Upper lobe of left lung (tissue), 4 donors: Measurements from ENCODE around the gene SRL.

ENCODE experiments used
- EP300 ChIP-seq, 4 donors: sonication (generic); formaldehyde crosslinking; IDR thresholded peaks; one replicate each; pipeline ENCODE4 v1.5.1; 2017; ENCODE audit warnings: antibody characterized with exemption in 4 of 4, control low read depth in 2 of 4
- POLR2A ChIP-seq, 4 donors: fragments of 450-650 bp; IDR thresholded peaks; one replicate each; pipeline ENCODE4 v1.5.1; 2016 to 2017; ENCODE audit warnings: antibody characterized with exemption in 4 of 4, mild to moderate bottlenecking in 2 of 4
- POLR2AphosphoS5 ChIP-seq, 2 donors: sonication (generic); formaldehyde crosslinking; IDR thresholded peaks; one replicate each; pipeline ENCODE4 v1.5.1; 2017; ENCODE audit warnings: antibody characterized with exemption in 2 of 2
- TF ChIP-seq, protein P1 (sequence below), 6 experiments: fragments of 450-650 bp in 4 of 6; fragments of 200-600 bp in 2 of 6; sonication (generic) in 2 of 6; IDR thresholded peaks; one replicate each; pipeline ENCODE4 v1.5.1; 2016 to 2019; ENCODE audit warnings: antibody characterized with exemption in 6 of 6

DNA sequence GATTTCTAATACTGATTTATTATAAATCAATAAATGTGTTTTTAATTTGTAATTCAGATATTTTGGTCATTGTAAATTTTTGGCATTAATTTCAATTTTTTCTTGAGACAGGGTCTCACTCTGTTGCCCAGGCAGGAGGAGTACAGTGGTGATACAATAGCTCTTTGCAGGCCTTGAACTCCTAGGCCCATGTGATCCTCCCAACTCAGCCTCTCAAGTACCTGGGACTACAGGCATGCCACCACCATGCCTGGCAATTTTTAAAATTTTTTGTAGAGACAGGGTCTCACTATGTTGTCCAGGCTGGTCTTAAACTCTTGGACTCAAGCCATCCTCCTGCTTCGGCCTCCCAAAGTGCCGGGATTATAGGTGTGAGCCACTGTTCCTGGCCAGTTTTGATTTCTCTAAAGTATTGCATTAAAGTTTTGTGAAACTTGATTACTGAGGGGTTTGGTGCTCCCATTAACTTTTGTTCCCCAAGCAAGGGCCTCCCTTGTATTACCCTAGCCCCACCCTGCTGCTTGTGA lies 36.2 kb upstream of the SRL start:
- TF ChIP-seq, protein P1, sequence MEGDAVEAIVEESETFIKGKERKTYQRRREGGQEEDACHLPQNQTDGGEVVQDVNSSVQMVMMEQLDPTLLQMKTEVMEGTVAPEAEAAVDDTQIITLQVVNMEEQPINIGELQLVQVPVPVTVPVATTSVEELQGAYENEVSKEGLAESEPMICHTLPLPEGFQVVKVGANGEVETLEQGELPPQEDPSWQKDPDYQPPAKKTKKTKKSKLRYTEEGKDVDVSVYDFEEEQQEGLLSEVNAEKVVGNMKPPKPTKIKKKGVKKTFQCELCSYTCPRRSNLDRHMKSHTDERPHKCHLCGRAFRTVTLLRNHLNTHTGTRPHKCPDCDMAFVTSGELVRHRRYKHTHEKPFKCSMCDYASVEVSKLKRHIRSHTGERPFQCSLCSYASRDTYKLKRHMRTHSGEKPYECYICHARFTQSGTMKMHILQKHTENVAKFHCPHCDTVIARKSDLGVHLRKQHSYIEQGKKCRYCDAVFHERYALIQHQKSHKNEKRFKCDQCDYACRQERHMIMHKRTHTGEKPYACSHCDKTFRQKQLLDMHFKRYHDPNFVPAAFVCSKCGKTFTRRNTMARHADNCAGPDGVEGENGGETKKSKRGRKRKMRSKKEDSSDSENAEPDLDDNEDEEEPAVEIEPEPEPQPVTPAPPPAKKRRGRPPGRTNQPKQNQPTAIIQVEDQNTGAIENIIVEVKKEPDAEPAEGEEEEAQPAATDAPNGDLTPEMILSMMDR (IDR thresholded peaks at IDR 0.05): no peak
- TF ChIP-seq POLR2A (IDR thresholded peaks at IDR 0.05) (no peak), EP300 (IDR thresholded peaks at IDR 0.05) (no peak), POLR2AphosphoS5 (IDR thresholded peaks at IDR 0.05) (no peak)
